Measurements from ENCODE around the gene CEP164. TPM values are rescaled to one million over a fixed set of nuclear protein-coding genes. Genes with fewer than 3 reads are reported as not detected.

CEP164 gene
- total RNA-seq, 1 donor from 2014 or later = 36.1 TPM

DNA sequence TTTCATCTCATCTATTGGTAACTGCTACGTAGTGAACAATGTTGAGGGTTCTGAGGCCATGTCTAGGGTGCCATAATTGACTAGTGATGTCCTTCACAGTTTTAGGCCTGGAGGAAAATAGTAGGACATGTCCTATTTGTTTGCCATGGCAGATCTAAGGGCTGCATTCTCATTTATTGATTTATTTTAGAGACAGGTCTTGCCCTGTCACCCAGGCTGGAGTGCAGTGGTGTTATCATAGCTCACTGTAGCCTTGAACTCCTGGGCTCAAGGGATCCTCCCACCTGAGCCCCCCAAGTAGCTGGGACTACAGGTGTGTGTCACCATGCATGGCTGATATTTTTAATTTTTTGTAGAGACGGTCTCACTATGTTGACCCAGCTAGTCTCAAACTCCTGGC lies 5.2 kb downstream of the CEP164 start:
- Mint-ChIP-seq H3K27ac (ENCODE audit: unreplicated experiment) (no peak overlapping the region), H3K4me1 (ENCODE audit: low read depth, unreplicated experiment) (peaks cover 7% of the 10 kb centered on the region), H3K27me3 (ENCODE audit: low read depth, unreplicated experiment) (no peaks in the 10 kb centered on the region), H3K9me3 (ENCODE audit: unreplicated experiment) (peaks cover 2% of the 10 kb centered on the region), H3K36me3 (ENCODE audit: low read depth, unreplicated experiment) (peaks cover 18% of the 10 kb centered on the region), H3K4me3 (ENCODE audit: unreplicated experiment) (no peak overlapping the region)
- H3K27ac ChIP-seq (ENCODE audit: low read depth, low read length) = no peak overlapping the region
- TF ChIP-seq, protein P1, sequence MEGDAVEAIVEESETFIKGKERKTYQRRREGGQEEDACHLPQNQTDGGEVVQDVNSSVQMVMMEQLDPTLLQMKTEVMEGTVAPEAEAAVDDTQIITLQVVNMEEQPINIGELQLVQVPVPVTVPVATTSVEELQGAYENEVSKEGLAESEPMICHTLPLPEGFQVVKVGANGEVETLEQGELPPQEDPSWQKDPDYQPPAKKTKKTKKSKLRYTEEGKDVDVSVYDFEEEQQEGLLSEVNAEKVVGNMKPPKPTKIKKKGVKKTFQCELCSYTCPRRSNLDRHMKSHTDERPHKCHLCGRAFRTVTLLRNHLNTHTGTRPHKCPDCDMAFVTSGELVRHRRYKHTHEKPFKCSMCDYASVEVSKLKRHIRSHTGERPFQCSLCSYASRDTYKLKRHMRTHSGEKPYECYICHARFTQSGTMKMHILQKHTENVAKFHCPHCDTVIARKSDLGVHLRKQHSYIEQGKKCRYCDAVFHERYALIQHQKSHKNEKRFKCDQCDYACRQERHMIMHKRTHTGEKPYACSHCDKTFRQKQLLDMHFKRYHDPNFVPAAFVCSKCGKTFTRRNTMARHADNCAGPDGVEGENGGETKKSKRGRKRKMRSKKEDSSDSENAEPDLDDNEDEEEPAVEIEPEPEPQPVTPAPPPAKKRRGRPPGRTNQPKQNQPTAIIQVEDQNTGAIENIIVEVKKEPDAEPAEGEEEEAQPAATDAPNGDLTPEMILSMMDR (IDR thresholded peaks at IDR 0.05; ENCODE audit: insufficient read depth, low read depth, low read length) = no peak
- no peak for TF ChIP-seq EZH2 (IDR thresholded peaks at IDR 0.05; ENCODE audit: insufficient read depth, low read length)
- H4K20me1 ChIP-seq (ENCODE audit: insufficient read depth, low read length) = peaks cover 34% of the 10 kb centered on the region
- FAIRE-seq (no peak), DNase-seq (ENCODE audit: low read depth) (no peak)
- peaks cover 48% of the 10 kb centered on the region for H3K79me2 ChIP-seq (ENCODE audit: insufficient read depth, low read length)
- no peak overlapping the region for H3K4me3 ChIP-seq (ENCODE audit: insufficient read depth, low read depth, low read length)
- no peak overlapping the region for H2AFZ ChIP-seq (ENCODE audit: low read depth, low read length)
- H3K4me1 ChIP-seq (ENCODE audit: insufficient read depth, low read length) = peaks cover 9% of the 10 kb centered on the region
- H3K36me3 ChIP-seq (ENCODE audit: insufficient read depth, low read length) = peaks cover 10% of the 10 kb centered on the region
- H3K27me3 ChIP-seq (ENCODE audit: insufficient read depth, low read length) = no peaks in the 10 kb centered on the region
- no peaks in the 10 kb centered on the region for H3K9me3 ChIP-seq (ENCODE audit: insufficient read depth, low read depth, low read length)
- no peak overlapping the region for H3K4me2 ChIP-seq (ENCODE audit: low read length)
- H3K9ac ChIP-seq (ENCODE audit: low read length) = no peak overlapping the region

DNA sequence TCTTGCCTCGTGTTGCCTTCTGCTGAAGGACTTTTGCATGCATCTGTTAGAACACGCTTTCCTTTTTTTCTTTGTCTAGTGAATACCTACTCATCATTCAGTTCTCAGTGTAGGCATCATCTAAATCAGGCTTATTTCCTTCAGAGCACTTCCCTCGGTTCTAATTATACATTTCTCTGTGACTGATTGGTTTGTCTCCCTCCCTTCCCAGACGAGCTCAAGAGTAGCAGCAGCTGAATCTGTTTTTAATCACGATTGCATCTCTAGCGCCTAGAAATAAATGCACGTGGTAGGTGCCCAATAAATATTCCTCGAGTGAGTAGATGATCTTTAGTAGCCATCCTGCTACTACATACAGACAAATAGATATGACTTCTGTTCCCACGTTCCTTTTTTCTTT lies 6.3 kb downstream of the CEP164 start:
- H3K4me1 ChIP-seq (ENCODE audit: insufficient read depth, low read length) = peaks cover 6% of the 10 kb centered on the region
- Mint-ChIP-seq H3K9me3 (ENCODE audit: unreplicated experiment) (peaks cover 2% of the 10 kb centered on the region), H3K4me1 (ENCODE audit: low read depth, unreplicated experiment) (peaks cover 7% of the 10 kb centered on the region), H3K27me3 (ENCODE audit: low read depth, unreplicated experiment) (no peaks in the 10 kb centered on the region), H3K36me3 (ENCODE audit: low read depth, unreplicated experiment) (peaks cover 21% of the 10 kb centered on the region), H3K27ac (ENCODE audit: unreplicated experiment) (no peak overlapping the region), H3K4me3 (ENCODE audit: unreplicated experiment) (no peak overlapping the region)
- H4K20me1 ChIP-seq (ENCODE audit: insufficient read depth, low read length) = peaks cover 32% of the 10 kb centered on the region
- H2AFZ ChIP-seq (ENCODE audit: low read depth, low read length) = no peak overlapping the region
- no peak overlapping the region for H3K4me3 ChIP-seq (ENCODE audit: insufficient read depth, low read depth, low read length)
- H3K27me3 ChIP-seq (ENCODE audit: insufficient read depth, low read length) = no peaks in the 10 kb centered on the region
- FAIRE-seq (no peak), DNase-seq (ENCODE audit: low read depth) (no peak)
- peaks cover 19% of the 10 kb centered on the region for H3K36me3 ChIP-seq (ENCODE audit: insufficient read depth, low read length)
- H3K79me2 ChIP-seq (ENCODE audit: insufficient read depth, low read length) = peaks cover 45% of the 10 kb centered on the region
- H3K9ac ChIP-seq (ENCODE audit: low read length) = no peak overlapping the region
- H3K9me3 ChIP-seq (ENCODE audit: insufficient read depth, low read depth, low read length) = no peaks in the 10 kb centered on the region
- TF ChIP-seq, protein P1 (IDR thresholded peaks at IDR 0.05; ENCODE audit: insufficient read depth, low read depth, low read length) = no peak
- no peak for TF ChIP-seq EZH2 (IDR thresholded peaks at IDR 0.05; ENCODE audit: insufficient read depth, low read length)
- H3K4me2 ChIP-seq (ENCODE audit: low read length) = no peak overlapping the region
- no peak overlapping the region for H3K27ac ChIP-seq (ENCODE audit: low read depth, low read length)

DNA sequence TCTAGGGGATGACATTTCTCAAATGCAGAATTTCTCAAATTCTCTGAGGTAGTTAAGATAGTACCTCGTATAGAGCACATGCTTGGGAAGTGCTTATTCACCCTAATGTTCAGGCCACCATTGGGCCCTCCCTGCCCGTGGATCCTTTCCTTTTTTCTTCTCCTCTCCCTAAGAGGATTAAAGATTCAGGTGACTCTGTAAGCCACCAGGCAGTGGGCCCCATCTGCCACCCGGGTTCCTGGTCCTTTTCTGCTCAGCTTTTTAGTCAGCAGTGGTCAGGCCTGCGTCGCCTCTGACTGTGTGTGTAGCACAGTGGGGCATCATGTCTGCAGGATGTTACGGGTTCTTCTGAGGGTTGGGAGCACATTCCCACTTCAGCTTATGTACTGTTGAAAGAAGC lies 7.2 kb downstream of the CEP164 start:
- H4K20me1 ChIP-seq (ENCODE audit: insufficient read depth, low read length) = peaks cover 25% of the 10 kb centered on the region
- FAIRE-seq = no peak
- H3K4me1 Mint-ChIP-seq (ENCODE audit: low read depth, unreplicated experiment) = peaks cover 5% of the 10 kb centered on the region
- H3K4me3 Mint-ChIP-seq (ENCODE audit: unreplicated experiment) = no peak overlapping the region
- H2AFZ ChIP-seq (ENCODE audit: low read depth, low read length) = no peak overlapping the region
- peaks cover 36% of the 10 kb centered on the region for H3K79me2 ChIP-seq (ENCODE audit: insufficient read depth, low read length)
- peaks cover 25% of the 10 kb centered on the region for H3K36me3 Mint-ChIP-seq (ENCODE audit: low read depth, unreplicated experiment)
- no peaks in the 10 kb centered on the region for H3K4me1 ChIP-seq (ENCODE audit: insufficient read depth, low read length)
- no peak overlapping the region for H3K4me3 ChIP-seq (ENCODE audit: insufficient read depth, low read depth, low read length)
- H3K27me3 ChIP-seq (ENCODE audit: insufficient read depth, low read length) = no peaks in the 10 kb centered on the region
- no peak overlapping the region for H3K27ac Mint-ChIP-seq (ENCODE audit: unreplicated experiment)
- H3K9ac ChIP-seq (ENCODE audit: low read length) = no peak overlapping the region
- H3K27me3 Mint-ChIP-seq (ENCODE audit: low read depth, unreplicated experiment) = no peaks in the 10 kb centered on the region
- peaks cover 27% of the 10 kb centered on the region for H3K36me3 ChIP-seq (ENCODE audit: insufficient read depth, low read length)
- H3K4me2 ChIP-seq (ENCODE audit: low read length) = no peak overlapping the region
- H3K27ac ChIP-seq (ENCODE audit: low read depth, low read length) = no peak overlapping the region
- DNase-seq (ENCODE audit: low read depth) = no peak
- TF ChIP-seq, protein P1 (IDR thresholded peaks at IDR 0.05; ENCODE audit: insufficient read depth, low read depth, low read length) = no peak
- no peak for TF ChIP-seq EZH2 (IDR thresholded peaks at IDR 0.05; ENCODE audit: insufficient read depth, low read length)
- H3K9me3 Mint-ChIP-seq (ENCODE audit: unreplicated experiment) = peaks cover 2% of the 10 kb centered on the region
- H3K9me3 ChIP-seq (ENCODE audit: insufficient read depth, low read depth, low read length) = no peaks in the 10 kb centered on the region

Data from astrocyte (in vitro differentiated cells and primary cell).